PC-9 (cell line): Measurements from ENCODE around the gene PLEKHA7. TPM values are rescaled to one million over a fixed set of nuclear protein-coding genes. Genes with fewer than 3 reads are reported as not detected.

ENCODE experiments used
- BruUV-seq: library from RNA; stranded (reverse); fragments of 400-500 nt; replicated peaks from 2 replicates; lab custom pipeline; 2021; lab: Mats Ljungman, UMichigan
- CTCF ChIA-PET: fragments of 300-600 bp; sonication (Branson Sonifier 250); formaldehyde crosslinking; loops from one replicate; lab custom pipeline; 2022; ENCODE audit warnings: antibody characterized with exemption; lab: Charles Lee
- POLR2A ChIA-PET: fragments of 300-600 bp; sonication (Branson Sonifier 250); formaldehyde crosslinking; loops from one replicate; lab custom pipeline; 2022; ENCODE audit warnings: antibody characterized with exemption; ENCODE audit not compliant: unreplicated experiment; lab: Charles Lee
- DNase-seq, 2 experiments: peaks; one replicate each; pipeline versions ENCODE4 v3.0.0 to v3.0.0-alpha.2; 2015 to 2022; ENCODE audit warnings: mixed read lengths in 1 of 2
- H2AFZ ChIP-seq: fragments of 200-600 bp; sonication (generic); 2 replicates; pipeline ENCODE4 v1.8.1; 2017; ENCODE audit warnings: antibody characterized with exemption
- H3F3A ChIP-seq: fragments of 200-600 bp; sonication (generic); 2 replicates; pipeline ENCODE4 v1.8.1; 2017; ENCODE audit warnings: antibody characterized with exemption, mild to moderate bottlenecking, low read depth; ENCODE audit not compliant: insufficient read depth
- H3K27ac ChIP-seq: fragments of 200-600 bp; sonication (generic); 2 replicates; pipeline ENCODE4 v1.6.1; 2016; ENCODE audit warnings: mixed run types
- H3K27me3 ChIP-seq: fragments of 200-600 bp; sonication (generic); 2 replicates; pipeline ENCODE4 v1.6.1; 2016; ENCODE audit warnings: low read depth, mixed run types; ENCODE audit not compliant: insufficient read depth
- H3K36me3 ChIP-seq: fragments of 200-600 bp; sonication (generic); 2 replicates; pipeline ENCODE4 v1.6.1; 2016; ENCODE audit warnings: low read depth, mixed run types
- H3K4me1 ChIP-seq: fragments of 200-600 bp; sonication (generic); replicated peaks from 2 replicates; pipeline ENCODE4 v1.6.1; 2016; ENCODE audit warnings: mixed run types; ENCODE audit not compliant: insufficient read depth
- H3K4me2 ChIP-seq: fragments of 200-600 bp; sonication (generic); 2 replicates; pipeline ENCODE4 v1.6.1; 2017; ENCODE audit warnings: mixed run types
- H3K4me3 ChIP-seq: fragments of 200-600 bp; sonication (generic); 2 replicates; pipeline ENCODE4 v1.6.1; 2016; ENCODE audit warnings: mixed run types
- H3K79me2 ChIP-seq: fragments of 200-600 bp; sonication (generic); 2 replicates; pipeline ENCODE4 v1.6.1; 2017; ENCODE audit warnings: low read depth, mixed run types
- H3K9me2 ChIP-seq: fragments of 200-600 bp; sonication (generic); 2 replicates; pipeline ENCODE4 v1.8.1; 2017; ENCODE audit warnings: mild to moderate bottlenecking; ENCODE audit not compliant: insufficient read depth
- H3K9me3 ChIP-seq: fragments of 200-600 bp; sonication (generic); 2 replicates; pipeline ENCODE4 v1.8.1; 2016; ENCODE audit warnings: low read depth; ENCODE audit not compliant: insufficient read depth
- H4K20me1 ChIP-seq: fragments of 200-600 bp; sonication (generic); 2 replicates; pipeline ENCODE4 v1.8.1; 2017; ENCODE audit not compliant: insufficient read depth
- CTCF ChIP-seq: fragments of 200-600 bp; sonication (generic); conservative IDR thresholded peaks from 2 replicates; pipeline ENCODE4 v1.6.1; 2017; ENCODE audit warnings: mixed run types, antibody characterized with exemption, mild to moderate bottlenecking, moderate library complexity
- EZH2 ChIP-seq: fragments of 200-600 bp; sonication (generic); IDR thresholded peaks from 2 replicates; pipeline ENCODE4 v1.8.0; 2017; ENCODE audit warnings: antibody characterized with exemption, low read depth
- intact Hi-C: fragments of 100-400 bp; cut with micrococcal nuclease; formaldehyde crosslinking; loops from one replicate; pipeline ENCODE4 v1.10.0; 2022; ENCODE audit not compliant: unreplicated experiment
- total RNA-seq: library from RNA; stranded (reverse); gene quantifications from 2 replicates; pipeline ENCODE4 v1.2.3, GENCODE V29; 2021

The PLEKHA7 gene
- total RNA-seq, 1 experiment from 2014 or later: 26.9 TPM

GRCh38 chr11:16962146-16962545 lies 52.1 kb downstream of the PLEKHA7 start:
- H3K27me3 ChIP-seq: no peaks in the 10 kb centered on the region
- ChIA-PET POLR2A (no interaction called here), CTCF (no interaction called here)
- no peak overlapping the region for H3K4me2 ChIP-seq
- H3K27ac ChIP-seq: no peak overlapping the region
- intact Hi-C loops: no loop called here
- no TSS peak for BruUV-seq
- no peaks in the 10 kb centered on the region for H3K9me2 ChIP-seq
- TF ChIP-seq EZH2 (no peak), CTCF (no peak)
- H3K9me3 ChIP-seq: no peaks in the 10 kb centered on the region
- peaks cover 52% of the 10 kb centered on the region for H3K79me2 ChIP-seq
- no peaks in the 10 kb centered on the region for H4K20me1 ChIP-seq
- peaks cover 28% of the 10 kb centered on the region for H3F3A ChIP-seq
- H3K36me3 ChIP-seq: no peaks in the 10 kb centered on the region; the same call in 1 of the 2 replicates
- no peak for DNase-seq
- H2AFZ ChIP-seq: no peak overlapping the region
- peaks cover 49% of the 10 kb centered on the region for H3K4me1 ChIP-seq
- no peak overlapping the region for H3K4me3 ChIP-seq

- peak; percentile 37 to 65 for DNase-seq
- peak overlapping the region; percentile 61 for H3K27ac ChIP-seq
- peaks cover 65% of the 10 kb centered on the region for H3K79me2 ChIP-seq
- peak overlapping the region; percentile 45 for H3K4me2 ChIP-seq
- H2AFZ ChIP-seq: no peak overlapping the region
- POLR2A ChIA-PET: no interaction called here
- H3F3A ChIP-seq: peaks cover 45% of the 10 kb centered on the region
- no peaks in the 10 kb centered on the region for H3K27me3 ChIP-seq
- H3K9me2 ChIP-seq: no peaks in the 10 kb centered on the region
- H4K20me1 ChIP-seq: no peaks in the 10 kb centered on the region
- intact Hi-C loops: no loop called here
- no TSS peak for BruUV-seq
- no peak for TF ChIP-seq CTCF
- TF ChIP-seq EZH2: no peak
- no peaks in the 10 kb centered on the region for H3K9me3 ChIP-seq
- H3K4me1 ChIP-seq: peaks cover 68% of the 10 kb centered on the region
- no peaks in the 10 kb centered on the region; the same call in 1 of the 2 replicates for H3K36me3 ChIP-seq
- CTCF ChIA-PET: interaction anchor here (0.6 kb wide), 1 partner anchor 211 kb away, joined by 4 read pairs; no protein-coding TSS in a partner anchor
- H3K4me3 ChIP-seq: no peak overlapping the region
Observed at GRCh38 chr11:16960250-16960649, 54.0 kb downstream of the PLEKHA7 start.

- Histone ChIP-seq H4K20me1 (no peaks in the 10 kb centered on the region), H2AFZ (no peak overlapping the region), H3K27me3 (no peaks in the 10 kb centered on the region), H3K9me3 (no peaks in the 10 kb centered on the region), H3K4me1 (peaks cover 75% of the 10 kb centered on the region), H3K27ac (peak overlapping the region; percentile 61), H3F3A (peaks cover 51% of the 10 kb centered on the region), H3K4me2 (peak overlapping the region; percentile 45), H3K4me3 (no peak overlapping the region), H3K36me3 (no peaks in the 10 kb centered on the region; the same call in 1 of the 2 replicates), H3K9me2 (no peaks in the 10 kb centered on the region), H3K79me2 (peaks cover 71% of the 10 kb centered on the region)
- no peak for DNase-seq
- POLR2A ChIA-PET: no interaction called here
- CTCF ChIA-PET: no interaction called here
- BruUV-seq: no TSS peak
- TF ChIP-seq CTCF (no peak), EZH2 (no peak)
- intact Hi-C loops: loop anchor here (1.0 to 10.0 kb wide), 2 partner anchors 22 to 245 kb away; partner anchors contain the start of gene PIK3C2A
Observed at GRCh38 chr11:16959602-16960001, 54.6 kb downstream of the PLEKHA7 start.
